Esophagus muscularis mucosa (tissue), 4 donors: ENCODE data around the gene BACE1-AS. TPM values are rescaled to one million over a fixed set of nuclear protein-coding genes. Genes with fewer than 3 reads are reported as not detected.

Experiments used
- DNase-seq: peaks from one replicate; pipeline ENCODE4 v3.0.0-alpha.2; 2017; ENCODE audit errors: extremely low spot score
- H3K27ac ChIP-seq, 4 donors: fragments of 200-600 bp; sonication (generic); replicated peaks in 1 of 4; 1 replicate in 3 of 4; 2 replicates in 1 of 4; pipeline ENCODE4 v1.5.1; 2016 to 2019; ENCODE audit warnings: mild to moderate bottlenecking in 1 of 4
- H3K27me3 ChIP-seq, 4 donors: fragments of 200-600 bp; sonication (generic); one replicate each; pipeline versions ENCODE4 v1.5.1 to v1.6.0; 2016 to 2019
- H3K36me3 ChIP-seq, 4 donors: fragments of 200-600 bp; sonication (generic); one replicate each; pipeline ENCODE4 v1.5.1; 2016 to 2019
- H3K4me1 ChIP-seq, 4 donors: fragments of 200-600 bp; sonication (generic); one replicate each; pipeline ENCODE4 v1.5.1; 2016 to 2019
- H3K4me3 ChIP-seq, 4 donors: fragments of 200-600 bp; sonication (generic); 1 replicate in 2 of 4; 2 replicates in 2 of 4; pipeline ENCODE4 v1.5.1; 2016 to 2019; ENCODE audit warnings: mild to moderate bottlenecking in 4 of 4, moderate library complexity in 1 of 4
- H3K9me3 ChIP-seq, 4 donors: fragments of 200-600 bp; sonication (generic); 1 replicate in 3 of 4; 2 replicates in 1 of 4; pipeline ENCODE4 v1.5.1; 2016 to 2019
- EP300 ChIP-seq: sonication (generic); formaldehyde crosslinking; IDR thresholded peaks from one replicate; pipeline ENCODE4 v1.6.1; 2017; ENCODE audit warnings: antibody characterized with exemption
- POLR2A ChIP-seq: fragments of 450-650 bp; IDR thresholded peaks from one replicate; pipeline ENCODE4 v1.6.1; 2017; ENCODE audit warnings: antibody characterized with exemption, moderate library complexity, mild to moderate bottlenecking, low read depth
- POLR2AphosphoS5 ChIP-seq, 2 donors: sonication (generic); formaldehyde crosslinking; IDR thresholded peaks; one replicate each; pipeline ENCODE4 v1.6.1; 2017; ENCODE audit warnings: antibody characterized with exemption in 2 of 2
- WGBS: methylation state at CpG from one replicate; pipeline ENCODE4 v1.1.5; 2018; 5-methylcytosine and 5-hydroxymethylcytosine counted together
- intact Hi-C: fragments of 100-400 bp; cut with DNase I; formaldehyde crosslinking; loops from one replicate; pipeline ENCODE4 v1.15.1; 2023
- total RNA-seq, 4 donors: library from RNA; depleted of rRNA; stranded (reverse); fragments of >200 nt; gene quantifications; one replicate each; pipeline versions ENCODE4 v1.1.0 to v1.2.1, GENCODE V29; 2016
- TF ChIP-seq, protein P1 (sequence below), 3 experiments: fragments of 200-600 bp in 2 of 3; fragments of 450-650 bp in 1 of 3; sonication (generic) in 2 of 3; IDR thresholded peaks; one replicate each; pipeline ENCODE4 v1.5.1; 2017 to 2019; ENCODE audit warnings: antibody characterized with exemption in 3 of 3, mild to moderate bottlenecking in 2 of 3, moderate library complexity in 1 of 3

Gene BACE1-AS
- total RNA-seq, 4 donors from 2014 or later, result 7.5 to 13.2 (median 11.1) TPM

DNA sequence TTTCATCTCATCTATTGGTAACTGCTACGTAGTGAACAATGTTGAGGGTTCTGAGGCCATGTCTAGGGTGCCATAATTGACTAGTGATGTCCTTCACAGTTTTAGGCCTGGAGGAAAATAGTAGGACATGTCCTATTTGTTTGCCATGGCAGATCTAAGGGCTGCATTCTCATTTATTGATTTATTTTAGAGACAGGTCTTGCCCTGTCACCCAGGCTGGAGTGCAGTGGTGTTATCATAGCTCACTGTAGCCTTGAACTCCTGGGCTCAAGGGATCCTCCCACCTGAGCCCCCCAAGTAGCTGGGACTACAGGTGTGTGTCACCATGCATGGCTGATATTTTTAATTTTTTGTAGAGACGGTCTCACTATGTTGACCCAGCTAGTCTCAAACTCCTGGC, 41.7 kb downstream of the BACE1-AS start:
- H3K36me3 ChIP-seq, result peaks cover 4 to 44% (median 16%) of the 10 kb centered on the region in 4 donors
- no peak overlapping the region for H3K27ac ChIP-seq
- 50% methylated on average over 2 of the region's 2 CpGs for WGBS
- TF ChIP-seq, protein P1, sequence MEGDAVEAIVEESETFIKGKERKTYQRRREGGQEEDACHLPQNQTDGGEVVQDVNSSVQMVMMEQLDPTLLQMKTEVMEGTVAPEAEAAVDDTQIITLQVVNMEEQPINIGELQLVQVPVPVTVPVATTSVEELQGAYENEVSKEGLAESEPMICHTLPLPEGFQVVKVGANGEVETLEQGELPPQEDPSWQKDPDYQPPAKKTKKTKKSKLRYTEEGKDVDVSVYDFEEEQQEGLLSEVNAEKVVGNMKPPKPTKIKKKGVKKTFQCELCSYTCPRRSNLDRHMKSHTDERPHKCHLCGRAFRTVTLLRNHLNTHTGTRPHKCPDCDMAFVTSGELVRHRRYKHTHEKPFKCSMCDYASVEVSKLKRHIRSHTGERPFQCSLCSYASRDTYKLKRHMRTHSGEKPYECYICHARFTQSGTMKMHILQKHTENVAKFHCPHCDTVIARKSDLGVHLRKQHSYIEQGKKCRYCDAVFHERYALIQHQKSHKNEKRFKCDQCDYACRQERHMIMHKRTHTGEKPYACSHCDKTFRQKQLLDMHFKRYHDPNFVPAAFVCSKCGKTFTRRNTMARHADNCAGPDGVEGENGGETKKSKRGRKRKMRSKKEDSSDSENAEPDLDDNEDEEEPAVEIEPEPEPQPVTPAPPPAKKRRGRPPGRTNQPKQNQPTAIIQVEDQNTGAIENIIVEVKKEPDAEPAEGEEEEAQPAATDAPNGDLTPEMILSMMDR (IDR thresholded peaks at IDR 0.05), result no peak
- no peak for TF ChIP-seq POLR2A
- no peak for TF ChIP-seq POLR2AphosphoS5 (IDR thresholded peaks at IDR 0.05)
- TF ChIP-seq EP300, result no peak
- intact Hi-C loops, result no loop called here
- DNase-seq, result no peak
- H3K4me3 ChIP-seq, result no peak overlapping the region
- peaks cover 8 to 18% (median 14%) of the 10 kb centered on the region in 4 donors for H3K4me1 ChIP-seq
- no peaks in the 10 kb centered on the region for H3K27me3 ChIP-seq
- no peaks in the 10 kb centered on the region for H3K9me3 ChIP-seq

DNA sequence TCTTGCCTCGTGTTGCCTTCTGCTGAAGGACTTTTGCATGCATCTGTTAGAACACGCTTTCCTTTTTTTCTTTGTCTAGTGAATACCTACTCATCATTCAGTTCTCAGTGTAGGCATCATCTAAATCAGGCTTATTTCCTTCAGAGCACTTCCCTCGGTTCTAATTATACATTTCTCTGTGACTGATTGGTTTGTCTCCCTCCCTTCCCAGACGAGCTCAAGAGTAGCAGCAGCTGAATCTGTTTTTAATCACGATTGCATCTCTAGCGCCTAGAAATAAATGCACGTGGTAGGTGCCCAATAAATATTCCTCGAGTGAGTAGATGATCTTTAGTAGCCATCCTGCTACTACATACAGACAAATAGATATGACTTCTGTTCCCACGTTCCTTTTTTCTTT, 42.8 kb downstream of the BACE1-AS start:
- H3K36me3 ChIP-seq, result peaks cover 5 to 55% (median 22%) of the 10 kb centered on the region in 4 donors
- H3K9me3 ChIP-seq, result no peaks in the 10 kb centered on the region
- TF ChIP-seq POLR2A (no peak), POLR2AphosphoS5 (IDR thresholded peaks at IDR 0.05) (no peak), EP300 (no peak)
- TF ChIP-seq, protein P1 (IDR thresholded peaks at IDR 0.05), result no peak
- peaks cover 6 to 15% (median 9%) of the 10 kb centered on the region in 4 donors for H3K4me1 ChIP-seq
- no peak for DNase-seq
- no peak overlapping the region for H3K4me3 ChIP-seq
- WGBS, result 77% methylated on average over 9 of the region's 9 CpGs
- H3K27ac ChIP-seq, result no peak overlapping the region
- no peaks in the 10 kb centered on the region for H3K27me3 ChIP-seq
- intact Hi-C loops, result no loop called here

DNA sequence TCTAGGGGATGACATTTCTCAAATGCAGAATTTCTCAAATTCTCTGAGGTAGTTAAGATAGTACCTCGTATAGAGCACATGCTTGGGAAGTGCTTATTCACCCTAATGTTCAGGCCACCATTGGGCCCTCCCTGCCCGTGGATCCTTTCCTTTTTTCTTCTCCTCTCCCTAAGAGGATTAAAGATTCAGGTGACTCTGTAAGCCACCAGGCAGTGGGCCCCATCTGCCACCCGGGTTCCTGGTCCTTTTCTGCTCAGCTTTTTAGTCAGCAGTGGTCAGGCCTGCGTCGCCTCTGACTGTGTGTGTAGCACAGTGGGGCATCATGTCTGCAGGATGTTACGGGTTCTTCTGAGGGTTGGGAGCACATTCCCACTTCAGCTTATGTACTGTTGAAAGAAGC, 43.8 kb downstream of the BACE1-AS start:
- Histone ChIP-seq H3K4me1 (peaks cover 0 to 5% (median under 1%) of the 10 kb centered on the region in 4 donors), H3K27me3 (no peaks in the 10 kb centered on the region), H3K27ac (no peak overlapping the region), H3K4me3 (no peak overlapping the region), H3K9me3 (no peaks in the 10 kb centered on the region), H3K36me3 (peaks cover 5 to 62% (median 26%) of the 10 kb centered on the region in 4 donors)
- TF ChIP-seq POLR2A (no peak), EP300 (no peak), POLR2AphosphoS5 (IDR thresholded peaks at IDR 0.05) (no peak)
- TF ChIP-seq, protein P1 (IDR thresholded peaks at IDR 0.05), result no peak
- intact Hi-C loops, result no loop called here
- DNase-seq, result no peak
- 88% methylated on average over 6 of the region's 6 CpGs for WGBS

DNA sequence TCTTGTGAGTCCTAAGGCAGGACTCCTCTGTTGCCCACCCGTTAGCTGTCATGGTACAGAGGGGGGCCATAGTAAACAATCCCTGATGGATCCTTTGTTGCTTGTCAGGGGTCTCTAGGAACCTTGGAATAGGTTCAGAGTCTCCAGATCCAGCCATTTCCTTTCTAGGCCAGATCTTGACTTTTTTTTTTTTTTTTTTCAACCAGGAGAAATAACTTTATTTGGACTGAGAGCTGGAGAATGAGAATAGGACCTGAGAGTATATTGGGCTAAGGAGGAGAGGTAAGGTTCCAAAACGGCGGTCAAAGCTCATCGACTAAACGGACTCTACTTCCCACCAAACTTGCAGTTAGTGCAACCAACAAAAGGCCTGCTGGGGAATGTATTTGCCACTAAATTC, 44.3 kb downstream of the BACE1-AS start:
- WGBS, result 98% methylated on average over 5 of the region's 5 CpGs

More for the DNA sequence above, 44.3 kb downstream of the BACE1-AS start:
- H3K4me1 ChIP-seq, result peaks cover 0 to under 1% (median 0%) of the 10 kb centered on the region in 4 donors
- TF ChIP-seq POLR2A (no peak), EP300 (no peak), POLR2AphosphoS5 (IDR thresholded peaks at IDR 0.05) (no peak)
- TF ChIP-seq, protein P1 (IDR thresholded peaks at IDR 0.05), result no peak
- DNase-seq, result no peak
- peaks cover 5 to 67% (median 30%) of the 10 kb centered on the region in 4 donors for H3K36me3 ChIP-seq
- no peak overlapping the region for H3K27ac ChIP-seq
- H3K4me3 ChIP-seq, result no peak overlapping the region
- intact Hi-C loops, result no loop called here
- H3K9me3 ChIP-seq, result no peaks in the 10 kb centered on the region
- no peaks in the 10 kb centered on the region for H3K27me3 ChIP-seq
